ENCODE results near the gene BCOR.

Gene BCOR

GRCh38 chrX:40021647-40022046, 76.1 kb downstream of the BCOR start:
- TF ChIP-seq CTCF (conservative IDR thresholded peaks at IDR 0.05; ENCODE audit: low read depth, low read length), result no peak
- H3K4me3 ChIP-seq (ENCODE audit: low read depth, low read length), result no peak overlapping the region
- DNase-seq (ENCODE audit: low read depth), result no peak

- no peak overlapping the region for H3K4me3 ChIP-seq (ENCODE audit: low read depth, low read length)
- no peak for TF ChIP-seq CTCF (conservative IDR thresholded peaks at IDR 0.05; ENCODE audit: low read depth, low read length)
- no peak for DNase-seq (ENCODE audit: low read depth)
Measured at GRCh38 chrX:40019541-40019940, 78.2 kb downstream of the BCOR start.

GRCh38 chrX:40018041-40018440, 79.7 kb downstream of the BCOR start:
- H3K4me3 ChIP-seq (ENCODE audit: low read depth, low read length), result no peak overlapping the region
- TF ChIP-seq CTCF (conservative IDR thresholded peaks at IDR 0.05; ENCODE audit: low read depth, low read length), result no peak
- DNase-seq (ENCODE audit: low read depth), result no peak

- H3K4me3 ChIP-seq (ENCODE audit: low read depth, low read length), result no peak overlapping the region
- no peak for DNase-seq (ENCODE audit: low read depth)
- TF ChIP-seq CTCF (conservative IDR thresholded peaks at IDR 0.05; ENCODE audit: low read depth, low read length), result no peak
Measured at GRCh38 chrX:40016749-40017148, 81.0 kb downstream of the BCOR start.

GRCh38 chrX:40015693-40016092, 82.1 kb downstream of the BCOR start:
- no peak overlapping the region for H3K4me3 ChIP-seq (ENCODE audit: low read depth, low read length)
- no peak for TF ChIP-seq CTCF (conservative IDR thresholded peaks at IDR 0.05; ENCODE audit: low read depth, low read length)
- DNase-seq (ENCODE audit: low read depth), result no peak

GRCh38 chrX:40013266-40014195, 84.2 kb downstream of the BCOR start:
- no peak for TF ChIP-seq CTCF (conservative IDR thresholded peaks at IDR 0.05; ENCODE audit: low read depth, low read length)
- DNase-seq (ENCODE audit: low read depth), result peak; percentile 64
- H3K4me3 ChIP-seq (ENCODE audit: low read depth, low read length), result peak overlapping the region; percentile 60

- no peak for TF ChIP-seq CTCF (conservative IDR thresholded peaks at IDR 0.05; ENCODE audit: low read depth, low read length)
- peak; percentile 54 for DNase-seq (ENCODE audit: low read depth)
- peak overlapping the region; percentile 60 for H3K4me3 ChIP-seq (ENCODE audit: low read depth, low read length)
Measured at GRCh38 chrX:40012868-40013265, 84.9 kb downstream of the BCOR start.

Measured in choroid plexus epithelial cell (primary cell).